IMR-90 (cell line): Measurements from ENCODE around the gene GNG7. TPM values are rescaled to one million over a fixed set of nuclear protein-coding genes. Genes with fewer than 3 reads are reported as not detected.

Experiments
- ATAC-seq: fragments of 200-7000 bp; cut with Tn5 transposase; 2 replicates; pipeline ENCODE4 v1.9.1; 2020; ENCODE audit warnings: low read depth, mild to moderate bottlenecking, moderate library complexity
- BruUV-seq: library from RNA; stranded (reverse); fragments of 400-500 nt; replicated peaks from 2 replicates; lab custom pipeline; 2021; lab: Mats Ljungman, UMichigan
- CTCF ChIA-PET: fragments of 300-600 bp; formaldehyde crosslinking; extraction: SDS; loops from one replicate; lab custom pipeline; 2021; ENCODE audit warnings: antibody characterized with exemption; lab: Yijun Ruan, JAX
- POLR2A ChIA-PET: fragments of 300-600 bp; sonication (Branson Sonifier 250); formaldehyde crosslinking; loops from one replicate; lab custom pipeline; 2022; ENCODE audit warnings: antibody characterized with exemption; ENCODE audit not compliant: unreplicated experiment; lab: Charles Lee
- DNase-seq: peaks from one replicate; pipeline ENCODE4 v3.0.0; 2013
- H2AFZ ChIP-seq: replicated peaks from 2 replicates; pipeline ENCODE3; 2013; ENCODE audit warnings: low read length, mild to moderate bottlenecking; ENCODE audit not compliant: poor library complexity
- H2AK5ac ChIP-seq: 2 replicates; pipeline ENCODE4 v1.6.1; 2013; ENCODE audit warnings: low read depth, low read length, inconsistent platforms
- H2AK9ac ChIP-seq: replicated peaks from 2 replicates; pipeline ENCODE3; 2013; ENCODE audit warnings: mild to moderate bottlenecking, low read depth, low read length, moderate library complexity; ENCODE audit not compliant: poor library complexity
- H2BK120ac ChIP-seq: 2 replicates; pipeline ENCODE4 v1.6.1; 2013; ENCODE audit warnings: low read depth, low read length, inconsistent platforms
- H2BK15ac ChIP-seq: 3 replicates; pipeline ENCODE4 v1.6.1; 2013; ENCODE audit warnings: low read depth, low read length, inconsistent platforms
- H2BK20ac ChIP-seq: 2 replicates; pipeline ENCODE4 v1.6.1; 2013; ENCODE audit warnings: low read depth, mild to moderate bottlenecking, inconsistent platforms, low read length, moderate library complexity
- H2BK5ac ChIP-seq: 2 replicates; pipeline ENCODE4 v1.6.1; 2013; ENCODE audit warnings: mild to moderate bottlenecking, low read depth, low read length, inconsistent platforms; ENCODE audit not compliant: poor library complexity, severe bottlenecking
- H3K14ac ChIP-seq: replicated peaks from 2 replicates; pipeline ENCODE4 v1.6.1; 2013; ENCODE audit warnings: low read depth, low read length, inconsistent platforms
- H3K18ac ChIP-seq: 2 replicates; pipeline ENCODE4 v1.6.1; 2013; ENCODE audit warnings: low read depth, low read length, control low read depth
- H3K23ac ChIP-seq: 2 replicates; pipeline ENCODE4 v1.6.1; 2013; ENCODE audit warnings: low read depth, low read length, inconsistent platforms
- H3K27ac ChIP-seq: 2 replicates; pipeline ENCODE4 v1.5.1; 2013; ENCODE audit warnings: mild to moderate bottlenecking, control low read depth, low read length; ENCODE audit not compliant: insufficient read depth
- H3K27me3 ChIP-seq: 2 replicates; pipeline ENCODE4 v1.6.1; 2013; ENCODE audit warnings: low read length; ENCODE audit not compliant: control insufficient read depth, insufficient read depth
- H3K36me3 ChIP-seq: 2 replicates; pipeline ENCODE4 v1.6.1; 2013; ENCODE audit warnings: low read length, mixed read lengths; ENCODE audit not compliant: control insufficient read depth, insufficient read depth
- H3K4ac ChIP-seq: 2 replicates; pipeline ENCODE4 v1.6.1; 2013; ENCODE audit warnings: low read depth, low read length, inconsistent platforms
- H3K4me1 ChIP-seq: 2 replicates; pipeline ENCODE4 v1.6.1; 2013; ENCODE audit warnings: low read length, mixed read lengths; ENCODE audit not compliant: control insufficient read depth, insufficient read depth
- H3K4me2 ChIP-seq: 2 replicates; pipeline ENCODE4 v1.6.1; 2013; ENCODE audit warnings: low read depth, mild to moderate bottlenecking, control low read depth, low read length, moderate library complexity
- H3K4me3 ChIP-seq: 2 replicates; pipeline ENCODE4 v1.5.1; 2013; ENCODE audit warnings: low read depth, mild to moderate bottlenecking, control low read depth, low read length, moderate library complexity; ENCODE audit not compliant: insufficient read depth
- H3K56ac ChIP-seq: 2 replicates; pipeline ENCODE4 v1.6.1; 2013; ENCODE audit warnings: low read length, inconsistent platforms; ENCODE audit not compliant: insufficient read depth; ENCODE audit errors: extremely low read depth
- H3K79me1 ChIP-seq, 2 experiments: 2 replicates each; pipeline ENCODE4 v1.6.1; 2013; ENCODE audit warnings: low read length in 2 of 2, inconsistent platforms in 1 of 2, low read depth in 1 of 2
- H3K9ac ChIP-seq: 2 replicates; pipeline ENCODE4 v1.6.1; 2013; ENCODE audit warnings: low read depth, low read length, control low read depth
- H3K9me1 ChIP-seq: 2 replicates; pipeline ENCODE4 v1.6.1; 2013; ENCODE audit warnings: low read length, inconsistent platforms; ENCODE audit not compliant: insufficient read depth
- H3K9me3 ChIP-seq: 2 replicates; pipeline ENCODE4 v1.6.1; 2013; ENCODE audit warnings: low read length; ENCODE audit not compliant: control insufficient read depth, insufficient read depth
- H4K20me1 ChIP-seq: 2 replicates; pipeline ENCODE4 v1.6.1; 2013; ENCODE audit warnings: low read length, inconsistent platforms; ENCODE audit not compliant: insufficient read depth
- H4K5ac ChIP-seq: 2 replicates; pipeline ENCODE4 v1.6.1; 2013; ENCODE audit warnings: mild to moderate bottlenecking, low read depth, low read length, control low read depth
- H4K8ac ChIP-seq, 2 experiments: 2 replicates each; pipeline ENCODE4 v1.6.1; 2013; ENCODE audit warnings: low read depth in 2 of 2, low read length in 2 of 2, control low read depth in 1 of 2, inconsistent platforms in 1 of 2
- H4K91ac ChIP-seq: 2 replicates; pipeline ENCODE4 v1.6.1; 2013; ENCODE audit warnings: low read depth, low read length, inconsistent platforms; ENCODE audit not compliant: insufficient read depth
- CTCF ChIP-seq: conservative IDR thresholded peaks from 2 replicates; pipeline ENCODE4 v1.5.1; 2012; ENCODE audit warnings: mild to moderate bottlenecking, low read depth, low read length, improper control_type of control experiment
- FOS ChIP-seq: fragments of 150-350 bp; IDR thresholded peaks from 2 replicates; pipeline ENCODE4 v1.6.1; 2016; ENCODE audit warnings: low read depth, low read length
- MAFK ChIP-seq: IDR thresholded peaks from 2 replicates; pipeline ENCODE4 v1.6.1; 2012; ENCODE audit warnings: low read depth, low read length, improper control_type of control experiment
- MXI1 ChIP-seq: IDR thresholded peaks from 2 replicates; pipeline ENCODE4 v1.6.1; 2012; ENCODE audit warnings: low read depth, mild to moderate bottlenecking, low read length, moderate library complexity, borderline replicate concordance
- NFE2L2 ChIP-seq: fragments of 150-350 bp; IDR thresholded peaks from 2 replicates; pipeline ENCODE4 v1.6.1; 2016; ENCODE audit warnings: low read depth, mild to moderate bottlenecking, low read length
- POLR2A ChIP-seq: IDR thresholded peaks from 2 replicates; pipeline ENCODE4 v1.6.1; 2012; ENCODE audit warnings: mild to moderate bottlenecking, low read depth, low read length
- RCOR1 ChIP-seq: IDR thresholded peaks from 2 replicates; pipeline ENCODE4 v1.6.1; 2012; ENCODE audit warnings: mild to moderate bottlenecking, low read length, improper control_type of control experiment; ENCODE audit not compliant: insufficient replicate concordance
- SMC3 ChIP-seq: fragments of 150-350 bp; IDR thresholded peaks from 2 replicates; pipeline ENCODE4 v1.6.1; 2016; ENCODE audit warnings: low read depth, mild to moderate bottlenecking, antibody characterized with exemption, low read length, moderate library complexity
- WGBS, 2 experiments: methylation state at CpG; one replicate each; pipeline versions ENCODE4 v1.1.5 to v1.1.7; 2013; ENCODE audit warnings: missing lambda C conversion rate in 2 of 2; ENCODE audit not compliant: insufficient read length in 1 of 2; ENCODE audit errors: extremely low coverage in 2 of 2; 5-methylcytosine and 5-hydroxymethylcytosine counted together
- dilution Hi-C: fragments of 300-500 bp; cut with HindIII; formaldehyde crosslinking; loops from one replicate; pipeline ENCODE4 v1.14.3; 2018; ENCODE audit warnings: low sequenced_read_pairs; ENCODE audit not compliant: unreplicated experiment
- in situ Hi-C: fragments of 300-500 bp; cut with MboI; formaldehyde crosslinking; loops from 3 replicates; pipeline ENCODE4 v1.14.3; 2019; ENCODE audit warnings: low sequenced_read_pairs, inconsistent platforms, mixed read lengths
- intact Hi-C: fragments of 100-400 bp; cut with micrococcal nuclease; formaldehyde crosslinking; loops from 2 replicates; pipeline ENCODE4 v1.10.0; 2022
- polyA plus RNA-seq, 3 experiments: library from polyadenylated mRNA; depleted of rRNA; stranded (reverse); fragments of >200 nt; gene quantifications; 2 replicates each; pipeline ENCODE4 v1.2.3, GENCODE V29; 2012; ENCODE audit warnings: low replicate concordance in 1 of 3
- total RNA-seq: library from RNA; depleted of rRNA; stranded (reverse); fragments of >200 nt; gene quantifications from 2 replicates; pipeline ENCODE4 v1.2.3, GENCODE V29; 2012

The GNG7 gene
- total and polyA plus RNA-seq, 2 of the 4 experiments (the other 2 are of a cell fraction), result under 0.01 to 0.21 TPM

GRCh38 chr19:2726160-2726855 is 23.8 kb upstream of the GNG7 start:
- no peak for DNase-seq
- CTCF ChIA-PET, result no interaction called here

More at GRCh38 chr19:2726160-2726855, 23.8 kb upstream of the GNG7 start:
- H3K4ac ChIP-seq, result no peak overlapping the region
- no peak overlapping the region for H3K27ac ChIP-seq
- no peak overlapping the region for H3K4me3 ChIP-seq
- no peaks in the 10 kb centered on the region for H3K36me3 ChIP-seq
- intact Hi-C loops (no loop called here), in situ Hi-C loops (no loop called here), dilution Hi-C loops (no loop called here)
- peaks cover 7% of the 10 kb centered on the region; the same call in 1 of the 2 replicates for H3K9me1 ChIP-seq
- H3K56ac ChIP-seq, result no peak overlapping the region
- H4K8ac ChIP-seq, result no peak overlapping the region
- H4K91ac ChIP-seq, result no peak overlapping the region
- H3K27me3 ChIP-seq, result peaks cover 14% of the 10 kb centered on the region
- POLR2A ChIA-PET, result no interaction called here
- no peak overlapping the region for H2AFZ ChIP-seq
- no peaks in the 10 kb centered on the region; the same call in 1 of the 2 replicates for H4K20me1 ChIP-seq
- no peak overlapping the region for H3K18ac ChIP-seq
- no peaks in the 10 kb centered on the region for H3K9me3 ChIP-seq
- no peak overlapping the region for H2BK20ac ChIP-seq
- ATAC-seq, result no peak
- 85% methylated on average over 4 of the region's 15 CpGs; no CpG with 5 or more reads in 1 of the 2 experiments for WGBS, 2 experiments
- no TSS peak for BruUV-seq
- no peak overlapping the region for H4K5ac ChIP-seq
- peaks cover 0 to 6% of the 10 kb centered on the region in 2 experiments; a peak in 1 of 4 replicates for H3K79me1 ChIP-seq
- no peak overlapping the region for H3K9ac ChIP-seq
- H3K14ac ChIP-seq, result no peak overlapping the region
- H3K23ac ChIP-seq, result no peak overlapping the region
- H2AK5ac ChIP-seq, result no peak overlapping the region
- no peak for TF ChIP-seq SMC3
- TF ChIP-seq CTCF, result no peak
- no peak for TF ChIP-seq MAFK
- TF ChIP-seq RCOR1, result no peak
- no peak for TF ChIP-seq MXI1
- no peak for TF ChIP-seq NFE2L2
- no peak for TF ChIP-seq FOS
- TF ChIP-seq POLR2A, result no peak
- no peak overlapping the region for H2BK15ac ChIP-seq
- no peak overlapping the region for H2AK9ac ChIP-seq
- no peak overlapping the region for H2BK5ac ChIP-seq
- no peak overlapping the region for H3K4me2 ChIP-seq
- no peak overlapping the region for H2BK120ac ChIP-seq
- peaks cover 16% of the 10 kb centered on the region for H3K4me1 ChIP-seq
